ENCODE measurements around the gene INTS7.

Gene INTS7

GRCh38 chr1:212073490-212073889, 38.1 kb upstream of the INTS7 start:
- TF ChIP-seq CSRNP3 (CRISPR knock-in tag; IDR thresholded peaks at IDR 0.05): no peak

GRCh38 chr1:212072047-212072446, 36.7 kb upstream of the INTS7 start:
- ATAC-seq: no peak
- no peak for TF ChIP-seq OSR1 (CRISPR knock-in tag; IDR thresholded peaks at IDR 0.05)
- TF ChIP-seq POU6F1 (CRISPR knock-in tag; IDR thresholded peaks at IDR 0.05; ENCODE audit: borderline replicate concordance, low read depth): no peak
- TF ChIP-seq ZFP3 (CRISPR knock-in tag; IDR thresholded peaks at IDR 0.05): no peak
- no peak for TF ChIP-seq RARB (CRISPR knock-in tag; IDR thresholded peaks at IDR 0.05)
- no peak for TF ChIP-seq GLIS3 (CRISPR knock-in tag; IDR thresholded peaks at IDR 0.05)
- TF ChIP-seq PATZ1 (CRISPR knock-in tag; IDR thresholded peaks at IDR 0.05; ENCODE audit: borderline replicate concordance): no peak
- TF ChIP-seq CSDC2 (CRISPR knock-in tag; IDR thresholded peaks at IDR 0.05): no peak
- TF ChIP-seq TCF4 (CRISPR knock-in tag; IDR thresholded peaks at IDR 0.05; ENCODE audit: borderline replicate concordance): no peak
- TF ChIP-seq PPARA (CRISPR knock-in tag; IDR thresholded peaks at IDR 0.05; ENCODE audit: borderline replicate concordance): no peak
- TF ChIP-seq ZC3H10 (CRISPR knock-in tag; IDR thresholded peaks at IDR 0.05): no peak
- no peak for TF ChIP-seq ZNF70 (CRISPR knock-in tag; IDR thresholded peaks at IDR 0.05)
- TF ChIP-seq BACH2 (CRISPR knock-in tag; IDR thresholded peaks at IDR 0.05; ENCODE audit: borderline replicate concordance): no peak
- TF ChIP-seq CSRNP3 (CRISPR knock-in tag; IDR thresholded peaks at IDR 0.05): no peak

More at GRCh38 chr1:212073490-212073889, 38.1 kb upstream of the INTS7 start:
- no peak for ATAC-seq

- ATAC-seq: peak; percentile 97
- TF ChIP-seq ESRRG (CRISPR knock-in tag; IDR thresholded peaks at IDR 0.05) (no peak), ISL1 (CRISPR knock-in tag; IDR thresholded peaks at IDR 0.05) (no peak), POU6F1 (CRISPR knock-in tag; IDR thresholded peaks at IDR 0.05; ENCODE audit: borderline replicate concordance, low read depth) (no peak), TOX (CRISPR knock-in tag; IDR thresholded peaks at IDR 0.05; ENCODE audit: borderline replicate concordance) (0 out of 2 replicates have a peak, but pooled peaks have one; percentile 31)
Measured at GRCh38 chr1:212070720-212071302, 35.5 kb upstream of the INTS7 start.

GRCh38 chr1:212067787-212068186, 32.4 kb upstream of the INTS7 start:
- ATAC-seq: no peak
- TF ChIP-seq ZC3H10 (CRISPR knock-in tag; IDR thresholded peaks at IDR 0.05) (no peak), BACH2 (CRISPR knock-in tag; IDR thresholded peaks at IDR 0.05; ENCODE audit: borderline replicate concordance) (no peak), ZFP30 (CRISPR knock-in tag; IDR thresholded peaks at IDR 0.05) (no peak), CSRNP3 (CRISPR knock-in tag; IDR thresholded peaks at IDR 0.05) (no peak), TOX (CRISPR knock-in tag; IDR thresholded peaks at IDR 0.05; ENCODE audit: borderline replicate concordance) (no peak), POU6F1 (CRISPR knock-in tag; IDR thresholded peaks at IDR 0.05; ENCODE audit: borderline replicate concordance, low read depth) (no peak), PPARA (CRISPR knock-in tag; IDR thresholded peaks at IDR 0.05; ENCODE audit: borderline replicate concordance) (no peak), ISL1 (CRISPR knock-in tag; IDR thresholded peaks at IDR 0.05) (no peak), CREB5 (CRISPR knock-in tag; IDR thresholded peaks at IDR 0.05; ENCODE audit: low read depth) (no peak), GLIS3 (CRISPR knock-in tag; IDR thresholded peaks at IDR 0.05) (no peak)

Measured in SK-N-SH treated with all-trans-retinoic acid at 6 μM for 48 hours (cell line).